Upper lobe of left lung (tissue), 4 donors: ENCODE results near the gene LAMC1.

ENCODE experiments used
- POLR2A ChIP-seq, 4 donors: fragments of 450-650 bp; IDR thresholded peaks; one replicate each; pipeline ENCODE4 v1.5.1; 2016 to 2017; ENCODE audit warnings: antibody characterized with exemption in 4 of 4, mild to moderate bottlenecking in 2 of 4
- TF ChIP-seq, protein P1 (sequence below), 6 experiments: fragments of 450-650 bp in 4 of 6; fragments of 200-600 bp in 2 of 6; sonication (generic) in 2 of 6; IDR thresholded peaks; one replicate each; pipeline ENCODE4 v1.5.1; 2016 to 2019; ENCODE audit warnings: antibody characterized with exemption in 6 of 6

DNA sequence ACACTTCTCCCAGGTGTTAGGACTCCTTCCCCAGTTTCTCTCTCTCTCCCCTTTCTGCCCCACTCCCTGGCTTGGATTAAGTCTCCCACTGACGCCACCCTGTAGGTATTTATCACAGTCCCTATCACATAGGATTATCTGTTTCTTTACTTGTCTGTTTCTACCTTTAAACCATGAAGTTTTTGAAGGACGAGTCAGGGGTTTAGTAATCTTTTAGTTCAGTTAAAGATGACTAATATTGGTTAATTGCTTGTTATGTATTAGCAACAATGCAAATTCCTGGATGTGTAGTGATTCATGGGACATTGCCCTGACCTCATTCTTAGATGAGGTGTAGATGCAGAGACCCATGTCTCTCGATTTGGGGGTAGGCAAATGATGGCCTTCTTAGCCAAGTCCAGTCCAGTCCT is 6.4 kb downstream of the LAMC1 start:
- TF ChIP-seq, protein P1, sequence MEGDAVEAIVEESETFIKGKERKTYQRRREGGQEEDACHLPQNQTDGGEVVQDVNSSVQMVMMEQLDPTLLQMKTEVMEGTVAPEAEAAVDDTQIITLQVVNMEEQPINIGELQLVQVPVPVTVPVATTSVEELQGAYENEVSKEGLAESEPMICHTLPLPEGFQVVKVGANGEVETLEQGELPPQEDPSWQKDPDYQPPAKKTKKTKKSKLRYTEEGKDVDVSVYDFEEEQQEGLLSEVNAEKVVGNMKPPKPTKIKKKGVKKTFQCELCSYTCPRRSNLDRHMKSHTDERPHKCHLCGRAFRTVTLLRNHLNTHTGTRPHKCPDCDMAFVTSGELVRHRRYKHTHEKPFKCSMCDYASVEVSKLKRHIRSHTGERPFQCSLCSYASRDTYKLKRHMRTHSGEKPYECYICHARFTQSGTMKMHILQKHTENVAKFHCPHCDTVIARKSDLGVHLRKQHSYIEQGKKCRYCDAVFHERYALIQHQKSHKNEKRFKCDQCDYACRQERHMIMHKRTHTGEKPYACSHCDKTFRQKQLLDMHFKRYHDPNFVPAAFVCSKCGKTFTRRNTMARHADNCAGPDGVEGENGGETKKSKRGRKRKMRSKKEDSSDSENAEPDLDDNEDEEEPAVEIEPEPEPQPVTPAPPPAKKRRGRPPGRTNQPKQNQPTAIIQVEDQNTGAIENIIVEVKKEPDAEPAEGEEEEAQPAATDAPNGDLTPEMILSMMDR (IDR thresholded peaks at IDR 0.05), result no peak
- no peak for TF ChIP-seq POLR2A (IDR thresholded peaks at IDR 0.05)
